H9 (cell line): Measurements from ENCODE around the gene ACP1. TPM values are rescaled to one million over a fixed set of nuclear protein-coding genes. Genes with fewer than 3 reads are reported as not detected.

Experiments
- DNase-seq: peaks from one replicate; pipeline ENCODE4 v3.0.0-alpha.2; 2017
- H2AFZ ChIP-seq: one replicate; pipeline ENCODE4 v1.6.1; 2013; ENCODE audit warnings: mild to moderate bottlenecking, low read length, control low read depth, moderate library complexity
- H2AK5ac ChIP-seq: 2 replicates; pipeline ENCODE4 v1.6.1; 2013; ENCODE audit warnings: low read length, control low read depth, mixed read lengths; ENCODE audit not compliant: insufficient read length
- H2BK120ac ChIP-seq: one replicate; pipeline ENCODE4 v1.6.1; 2013; ENCODE audit warnings: low read depth, mild to moderate bottlenecking, low read length, control low read depth, inconsistent platforms; ENCODE audit not compliant: poor library complexity, severe bottlenecking
- H2BK12ac ChIP-seq: 2 replicates; pipeline ENCODE4 v1.6.1; 2013; ENCODE audit warnings: low read length, control low read depth, mixed read lengths, low read depth; ENCODE audit not compliant: insufficient read length
- H2BK15ac ChIP-seq: 2 replicates; pipeline ENCODE4 v1.6.1; 2013; ENCODE audit warnings: low read depth, low read length, control low read depth
- H2BK20ac ChIP-seq: one replicate; pipeline ENCODE4 v1.6.1; 2013; ENCODE audit warnings: low read depth, mild to moderate bottlenecking, low read length, control low read depth, inconsistent platforms; ENCODE audit not compliant: poor library complexity, severe bottlenecking
- H2BK5ac ChIP-seq: 2 replicates; pipeline ENCODE4 v1.6.1; 2013; ENCODE audit warnings: low read length, control low read depth, mixed read lengths; ENCODE audit not compliant: insufficient read length
- H3K14ac ChIP-seq: 2 replicates; pipeline ENCODE4 v1.6.1; 2013; ENCODE audit warnings: low read length, control low read depth; ENCODE audit not compliant: insufficient read depth
- H3K18ac ChIP-seq: 2 replicates; pipeline ENCODE4 v1.6.1; 2013; ENCODE audit warnings: low read depth, mild to moderate bottlenecking, mixed read lengths, low read length, control low read depth; ENCODE audit not compliant: insufficient read length
- H3K23ac ChIP-seq: 2 replicates; pipeline ENCODE4 v1.6.1; 2013; ENCODE audit warnings: low read length, control low read depth, mixed read lengths, low read depth; ENCODE audit not compliant: insufficient read length
- H3K23me2 ChIP-seq: 2 replicates; pipeline ENCODE4 v1.6.1; 2013; ENCODE audit warnings: low read depth, mild to moderate bottlenecking, mixed read lengths, low read length, control low read depth; ENCODE audit not compliant: insufficient read length, poor library complexity, severe bottlenecking
- H3K27ac ChIP-seq: 2 replicates; pipeline ENCODE4 v1.5.1; 2013; ENCODE audit warnings: low read length, control low read depth, mixed read lengths, low read depth; ENCODE audit not compliant: insufficient read length
- H3K27me3 ChIP-seq: 2 replicates; pipeline ENCODE4 v1.6.1; 2013; ENCODE audit warnings: low read length, control low read depth, inconsistent platforms; ENCODE audit not compliant: insufficient read depth
- H3K4ac ChIP-seq: 2 replicates; pipeline ENCODE4 v1.6.1; 2013; ENCODE audit warnings: low read depth, mild to moderate bottlenecking, control low read depth, inconsistent platforms, low read length, moderate library complexity
- H3K4me1 ChIP-seq: 2 replicates; pipeline ENCODE4 v1.6.1; 2013; ENCODE audit warnings: low read length, control low read depth, inconsistent platforms; ENCODE audit not compliant: insufficient read depth
- H3K4me2 ChIP-seq: 2 replicates; pipeline ENCODE4 v1.6.1; 2013; ENCODE audit warnings: low read length, control low read depth, mixed read lengths; ENCODE audit not compliant: insufficient read length, insufficient read depth
- H3K56ac ChIP-seq: 2 replicates; pipeline ENCODE4 v1.6.1; 2013; ENCODE audit warnings: low read depth, mild to moderate bottlenecking, mixed read lengths, low read length, control low read depth; ENCODE audit not compliant: insufficient read length
- H3K79me1 ChIP-seq: 2 replicates; pipeline ENCODE4 v1.6.1; 2013; ENCODE audit warnings: low read depth, mild to moderate bottlenecking, moderate library complexity, low read length, control low read depth, inconsistent platforms; ENCODE audit not compliant: insufficient read depth, poor library complexity, severe bottlenecking
- H3K79me2 ChIP-seq: 2 replicates; pipeline ENCODE4 v1.6.1; 2013; ENCODE audit warnings: low read length, control low read depth, inconsistent platforms; ENCODE audit not compliant: insufficient read depth
- H3K9ac ChIP-seq: 2 replicates; pipeline ENCODE4 v1.6.1; 2013; ENCODE audit warnings: low read length, control low read depth, mixed read lengths; ENCODE audit not compliant: insufficient read length; ENCODE audit errors: extremely low read depth
- H3K9me3 ChIP-seq: one replicate; pipeline ENCODE4 v1.6.1; 2013; ENCODE audit warnings: low read depth, low read length, inconsistent platforms; ENCODE audit not compliant: control insufficient read depth
- H3T11ph ChIP-seq: one replicate; pipeline ENCODE4 v1.6.1; 2013; ENCODE audit warnings: mild to moderate bottlenecking, low read length, control low read depth, inconsistent platforms
- H4K20me1 ChIP-seq: one replicate; pipeline ENCODE4 v1.6.1; 2013; ENCODE audit not compliant: control insufficient read depth, insufficient read length, insufficient read depth
- H4K5ac ChIP-seq: 2 replicates; pipeline ENCODE4 v1.6.1; 2013; ENCODE audit warnings: low read depth, mild to moderate bottlenecking, mixed read lengths, low read length, control low read depth; ENCODE audit not compliant: insufficient read length
- H4K8ac ChIP-seq: replicated peaks from 2 replicates; pipeline ENCODE4 v1.6.1; 2013; ENCODE audit warnings: low read length, control low read depth, mixed read lengths, low read depth; ENCODE audit not compliant: insufficient read length
- H4K91ac ChIP-seq: 2 replicates; pipeline ENCODE4 v1.6.1; 2013; ENCODE audit warnings: low read depth, mild to moderate bottlenecking, moderate library complexity, mixed read lengths, low read length, control low read depth; ENCODE audit not compliant: insufficient read length
- H3K27ac Mint-ChIP-seq, 3 experiments: 2 replicates in 2 of 3; 3 replicates in 1 of 3; pipeline ENCODE4 v1.8.0; 2020 to 2021; ENCODE audit warnings: mixed read lengths in 3 of 3, mild to moderate bottlenecking in 1 of 3, moderate library complexity in 1 of 3
- H3K27me3 Mint-ChIP-seq: 2 replicates; pipeline ENCODE4 v1.8.0; 2021; ENCODE audit warnings: low read depth, mild to moderate bottlenecking, moderate library complexity, mixed read lengths
- H3K36me3 Mint-ChIP-seq, 3 experiments: 2 replicates in 2 of 3; 3 replicates in 1 of 3; pipeline ENCODE4 v1.8.0; 2020 to 2021; ENCODE audit warnings: low read depth in 3 of 3, mixed read lengths in 3 of 3; ENCODE audit not compliant: insufficient read depth in 1 of 3
- H3K4me1 Mint-ChIP-seq, 2 experiments: 2 replicates each; pipeline ENCODE4 v1.8.0; 2020; ENCODE audit warnings: mixed read lengths in 2 of 2
- H3K4me3 Mint-ChIP-seq, 2 experiments: 2 replicates in 1 of 2; 3 replicates in 1 of 2; pipeline ENCODE4 v1.8.0; 2020 to 2021; ENCODE audit warnings: mild to moderate bottlenecking in 2 of 2, mixed read lengths in 2 of 2, moderate library complexity in 1 of 2
- H3K9me3 Mint-ChIP-seq, 2 experiments: 2 replicates in 1 of 2; 3 replicates in 1 of 2; pipeline ENCODE4 v1.8.0; 2020; ENCODE audit warnings: mild to moderate bottlenecking in 2 of 2, mixed read lengths in 2 of 2, moderate library complexity in 1 of 2
- CTCF ChIP-seq: fragments of 200-600 bp; sonication (generic); conservative IDR thresholded peaks from 3 replicates; pipeline ENCODE4 v1.8.0; 2021; ENCODE audit warnings: antibody characterized with exemption, mild to moderate bottlenecking
- WGBS: extraction: QIAGEN DNeasy Blood & Tissue Kit; methylation state at CpG from one replicate; pipeline ENCODE4 v1.1.7; 2013; ENCODE audit warnings: missing lambda C conversion rate, low lambda C conversion rate, mixed read lengths; ENCODE audit not compliant: insufficient read length; ENCODE audit errors: extremely low coverage; 5-methylcytosine and 5-hydroxymethylcytosine counted together
- total RNA-seq: library from RNA; stranded (reverse); gene quantifications from 2 replicates; pipeline ENCODE4 v1.2.1, GENCODE V29; 2021

Gene ACP1
- total RNA-seq, 1 experiment from 2014 or later, result 143 TPM

GRCh38 chr2:281381-281780 lies 16.6 kb downstream of the ACP1 start:
- no peak overlapping the region for H4K8ac ChIP-seq
- no peak overlapping the region for H2BK12ac ChIP-seq

More at GRCh38 chr2:281381-281780, 16.6 kb downstream of the ACP1 start:
- H3K36me3 Mint-ChIP-seq, result peaks cover 32 to 49% (median 49%) of the 10 kb centered on the region in 3 experiments
- no peak overlapping the region for H3K27ac ChIP-seq
- no peak overlapping the region for H3T11ph ChIP-seq
- H3K4ac ChIP-seq, result no peak overlapping the region
- no peak overlapping the region for H4K5ac ChIP-seq
- no peak overlapping the region for H4K91ac ChIP-seq
- no peaks in the 10 kb centered on the region for H4K20me1 ChIP-seq
- no peak overlapping the region for H2BK5ac ChIP-seq
- H2AFZ ChIP-seq, result no peak overlapping the region
- H2BK20ac ChIP-seq, result no peak overlapping the region
- H3K4me1 ChIP-seq, result peaks cover 16% of the 10 kb centered on the region
- no peak overlapping the region for H3K14ac ChIP-seq
- H3K9ac ChIP-seq, result no peak overlapping the region
- no peak overlapping the region for H3K27ac Mint-ChIP-seq
- no peaks in the 10 kb centered on the region for H3K9me3 Mint-ChIP-seq
- no peaks in the 10 kb centered on the region for H3K9me3 ChIP-seq
- DNase-seq, result no peak
- no peak overlapping the region for H3K18ac ChIP-seq
- peaks cover 23% of the 10 kb centered on the region for H3K27me3 Mint-ChIP-seq
- peaks cover 2% of the 10 kb centered on the region; the same call in 1 of the 2 replicates for H3K27me3 ChIP-seq
- no peak overlapping the region for H3K23ac ChIP-seq
- H2BK15ac ChIP-seq, result no peak overlapping the region
- H3K4me2 ChIP-seq, result no peak overlapping the region
- TF ChIP-seq CTCF, result no peak
- no peaks in the 10 kb centered on the region for H3K23me2 ChIP-seq
- H3K79me1 ChIP-seq, result no peaks in the 10 kb centered on the region
- WGBS, result no CpG with 5 or more reads among the region's 9 CpGs
- H3K56ac ChIP-seq, result no peak overlapping the region
- H2AK5ac ChIP-seq, result no peak overlapping the region
- no peak overlapping the region for H3K4me3 Mint-ChIP-seq
- H2BK120ac ChIP-seq, result no peak overlapping the region
- H3K4me1 Mint-ChIP-seq, result peaks cover 33% of the 10 kb centered on the region in 2 experiments
- H3K79me2 ChIP-seq, result no peaks in the 10 kb centered on the region
